ENCODE data around the gene BANF1.

BANF1 gene

GRCh38 chr11:66042227-66042995, 40.1 kb downstream of the BANF1 start:
- no peak for DNase-seq

GRCh38 chr11:66042996-66043906, 40.9 kb downstream of the BANF1 start:
- DNase-seq, result no peak

GRCh38 chr11:66044757-66045156, 42.5 kb downstream of the BANF1 start:
- no peak for DNase-seq

- peak; percentile 88 for DNase-seq
Measured at GRCh38 chr11:66045177-66045639, 42.9 kb downstream of the BANF1 start.

GRCh38 chr11:66046901-66047300, 44.6 kb downstream of the BANF1 start:
- no peak for DNase-seq

GRCh38 chr11:66047541-66048365, 45.5 kb downstream of the BANF1 start:
- DNase-seq, result no peak

GRCh38 chr11:66048547-66049323, 46.4 kb downstream of the BANF1 start, which contains the start of gene GAL3ST3:
TSS of gene GAL3ST3 (minus strand) at chr11:66049161. CDS start at chr11:66045415, 3,746 bp downstream.
- DNase-seq, result no peak

- no peak for DNase-seq
Measured at GRCh38 chr11:66050581-66051231, 48.4 kb downstream of the BANF1 start.

- no peak for DNase-seq
Measured at GRCh38 chr11:66051371-66051765, 49.1 kb downstream of the BANF1 start.

- peak; percentile 91 for DNase-seq
Measured at GRCh38 chr11:66051766-66052663, 49.7 kb downstream of the BANF1 start, which contains the start of gene SF3B2. TSS of gene SF3B2 (plus strand) at chr11:66052364. CDS start at chr11:66052385, 21 bp downstream.

- DNase-seq, result no peak
Measured at GRCh38 chr11:66052664-66052982, 50.3 kb downstream of the BANF1 start.
